LNCaP clone FGC (cell line): ENCODE data around the gene AURKA.
"Not testable (repeated sequence)": the region's sequence is repeated elsewhere in the genome, so short reads cannot be mapped to it uniquely, and the experiment has no call there.

ENCODE experiments used
- DNase-seq: peaks from one replicate; pipeline ENCODE4 v3.0.0-alpha.2; 2011; ENCODE audit warnings: low read depth
- H3K4me3 ChIP-seq: 2 replicates; pipeline ENCODE4 v1.5.1; 2011; ENCODE audit warnings: mild to moderate bottlenecking, low read depth, low read length, control low read depth
- TF ChIP-seq, protein P1 (sequence below): IDR thresholded peaks from 2 replicates; pipeline ENCODE4 v1.5.1; 2012; ENCODE audit warnings: mild to moderate bottlenecking; ENCODE audit not compliant: control insufficient read depth, insufficient read depth; ENCODE audit errors: extremely low read depth

AURKA gene

DNA sequence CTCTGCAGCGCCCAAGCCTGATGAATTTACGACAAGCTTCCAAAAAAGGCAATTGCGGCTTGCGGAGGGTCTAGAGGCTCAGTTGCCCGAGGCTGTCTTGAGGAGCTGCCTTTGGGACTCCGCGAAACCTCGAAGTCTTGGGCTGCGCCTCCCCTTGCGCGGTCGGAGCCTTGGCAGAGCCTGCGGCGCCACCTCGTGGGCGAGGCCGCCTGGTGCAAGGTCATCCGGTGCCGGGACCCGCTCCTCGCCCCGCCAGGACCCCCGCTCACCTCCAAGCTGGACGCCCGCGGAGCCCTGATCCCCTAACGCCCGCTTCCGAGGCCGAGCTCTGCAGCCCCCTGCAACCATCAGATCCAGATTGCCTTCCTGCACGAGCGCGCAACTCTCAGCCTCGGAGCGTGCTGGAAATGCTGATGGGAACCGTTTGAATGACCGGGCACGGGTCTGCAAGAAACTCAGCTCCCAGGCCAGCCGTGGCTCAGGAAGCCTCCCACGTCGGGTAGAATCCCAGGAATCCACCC, 48.1 kb downstream of the AURKA start:
- TF ChIP-seq, protein P1, sequence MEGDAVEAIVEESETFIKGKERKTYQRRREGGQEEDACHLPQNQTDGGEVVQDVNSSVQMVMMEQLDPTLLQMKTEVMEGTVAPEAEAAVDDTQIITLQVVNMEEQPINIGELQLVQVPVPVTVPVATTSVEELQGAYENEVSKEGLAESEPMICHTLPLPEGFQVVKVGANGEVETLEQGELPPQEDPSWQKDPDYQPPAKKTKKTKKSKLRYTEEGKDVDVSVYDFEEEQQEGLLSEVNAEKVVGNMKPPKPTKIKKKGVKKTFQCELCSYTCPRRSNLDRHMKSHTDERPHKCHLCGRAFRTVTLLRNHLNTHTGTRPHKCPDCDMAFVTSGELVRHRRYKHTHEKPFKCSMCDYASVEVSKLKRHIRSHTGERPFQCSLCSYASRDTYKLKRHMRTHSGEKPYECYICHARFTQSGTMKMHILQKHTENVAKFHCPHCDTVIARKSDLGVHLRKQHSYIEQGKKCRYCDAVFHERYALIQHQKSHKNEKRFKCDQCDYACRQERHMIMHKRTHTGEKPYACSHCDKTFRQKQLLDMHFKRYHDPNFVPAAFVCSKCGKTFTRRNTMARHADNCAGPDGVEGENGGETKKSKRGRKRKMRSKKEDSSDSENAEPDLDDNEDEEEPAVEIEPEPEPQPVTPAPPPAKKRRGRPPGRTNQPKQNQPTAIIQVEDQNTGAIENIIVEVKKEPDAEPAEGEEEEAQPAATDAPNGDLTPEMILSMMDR: peak; percentile 92
- no peak for DNase-seq
- H3K4me3 ChIP-seq: 0 out of 2 replicates have a peak overlapping the region, but pooled peaks have one; percentile 20

DNA sequence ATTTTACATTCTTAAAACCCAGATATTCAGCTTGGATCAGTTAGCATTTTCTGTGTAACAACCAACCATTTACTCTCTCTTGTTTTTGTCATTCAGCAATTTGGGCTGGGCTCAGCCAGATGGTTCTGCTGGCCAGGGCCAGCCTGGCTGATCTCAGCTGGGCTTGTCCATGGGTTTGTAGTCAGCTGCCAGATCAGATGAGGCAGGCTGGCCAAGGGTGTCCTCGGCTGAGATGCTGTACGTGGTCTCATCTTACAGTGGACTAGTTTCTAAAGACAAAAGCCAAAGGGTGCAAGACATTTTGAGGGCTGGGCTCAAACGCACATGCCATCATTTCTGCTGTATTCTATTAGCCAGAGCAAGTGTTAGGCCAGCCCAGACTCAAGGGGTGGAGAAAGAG, 49.2 kb downstream of the AURKA start:
- TF ChIP-seq, protein P1: no peak
- H3K4me3 ChIP-seq: no peak overlapping the region
- DNase-seq: no peak

DNA sequence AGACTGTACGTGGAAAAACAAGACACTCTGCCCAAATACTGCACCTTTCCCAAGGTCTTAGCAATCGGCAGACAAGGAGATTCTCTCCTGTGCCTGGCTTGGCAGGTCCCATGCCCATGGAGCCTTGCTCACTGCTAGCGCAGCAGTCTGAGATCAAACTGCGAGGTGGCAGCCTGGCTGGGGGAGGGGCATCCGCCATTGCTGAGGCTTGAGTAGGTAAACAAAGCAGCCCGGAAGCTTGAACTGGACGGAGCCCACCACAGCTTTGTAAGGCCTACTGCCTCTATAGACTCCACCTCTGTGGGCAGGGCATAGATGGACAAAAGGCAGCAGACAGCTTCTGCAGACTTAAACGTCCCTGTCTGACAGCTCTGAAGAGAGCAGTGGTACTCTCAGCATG, 55.3 kb downstream of the AURKA start:
- not testable (repeated sequence) for DNase-seq, H3K4me3 ChIP-seq

DNA sequence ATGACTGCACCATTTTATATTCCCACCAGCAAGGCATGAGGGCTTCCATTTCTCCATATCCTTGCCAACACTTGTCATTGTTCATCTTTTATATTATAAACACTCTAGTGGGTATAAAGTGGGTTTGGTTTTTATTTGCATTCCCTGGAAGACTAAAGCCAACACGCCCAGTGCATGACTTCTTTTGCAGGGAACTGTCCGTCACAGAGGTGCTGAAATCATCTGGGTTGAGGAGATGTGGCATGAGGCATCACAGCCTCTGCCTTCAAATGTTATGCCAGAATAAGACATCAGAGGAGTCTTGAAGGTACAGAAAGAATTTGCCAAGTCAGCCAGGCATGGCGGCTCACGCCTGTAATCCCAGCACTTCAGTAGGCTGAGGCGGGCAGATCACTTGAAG, 63.2 kb downstream of the AURKA start:
- TF ChIP-seq, protein P1: no peak
- no peak for DNase-seq

DNA sequence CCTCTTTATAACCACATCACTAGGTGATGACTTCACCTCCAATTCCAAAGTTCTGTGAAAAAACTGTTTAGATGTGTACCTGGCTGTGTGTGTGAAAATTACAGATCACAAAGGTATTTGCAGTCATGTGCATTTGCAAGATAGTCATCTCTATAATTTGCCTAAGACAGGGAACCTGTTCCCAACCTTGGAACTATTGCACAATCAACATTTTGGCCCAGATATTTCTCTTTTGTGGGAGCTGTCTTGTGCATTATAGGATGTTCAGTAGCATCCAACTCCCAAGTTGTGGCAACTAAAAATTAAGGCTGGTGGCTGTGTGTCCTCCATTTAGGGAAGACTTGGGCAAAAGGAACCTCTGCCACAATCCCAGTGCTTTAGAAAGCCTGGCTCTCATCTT, 67.2 kb downstream of the AURKA start:
- TF ChIP-seq, protein P1: no peak
- DNase-seq: no peak
- no peak overlapping the region for H3K4me3 ChIP-seq

More for the DNA sequence above, 63.2 kb downstream of the AURKA start:
- no peak overlapping the region for H3K4me3 ChIP-seq

DNA sequence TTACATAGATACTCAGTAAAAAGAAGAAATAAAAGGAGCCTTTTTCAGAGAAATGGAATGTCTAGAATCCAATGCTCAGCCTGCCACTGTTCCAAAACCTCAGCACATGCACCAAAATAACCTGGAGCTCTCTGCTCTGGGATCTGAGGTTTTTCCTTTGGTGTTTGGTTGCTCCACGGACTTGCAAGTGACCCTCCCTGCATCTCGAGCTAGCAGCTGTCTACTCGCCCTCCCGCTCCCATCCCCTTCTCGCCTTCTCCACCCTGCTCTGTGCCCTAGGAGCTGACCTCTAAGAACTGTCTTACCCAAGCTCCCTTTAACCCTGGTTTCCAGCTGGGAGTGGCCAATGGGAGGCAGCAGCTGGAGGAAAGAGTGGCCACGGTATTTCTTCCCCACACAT, 68.4 kb downstream of the AURKA start:
- H3K4me3 ChIP-seq: no peak overlapping the region
- DNase-seq: no peak
- TF ChIP-seq, protein P1: no peak

DNA sequence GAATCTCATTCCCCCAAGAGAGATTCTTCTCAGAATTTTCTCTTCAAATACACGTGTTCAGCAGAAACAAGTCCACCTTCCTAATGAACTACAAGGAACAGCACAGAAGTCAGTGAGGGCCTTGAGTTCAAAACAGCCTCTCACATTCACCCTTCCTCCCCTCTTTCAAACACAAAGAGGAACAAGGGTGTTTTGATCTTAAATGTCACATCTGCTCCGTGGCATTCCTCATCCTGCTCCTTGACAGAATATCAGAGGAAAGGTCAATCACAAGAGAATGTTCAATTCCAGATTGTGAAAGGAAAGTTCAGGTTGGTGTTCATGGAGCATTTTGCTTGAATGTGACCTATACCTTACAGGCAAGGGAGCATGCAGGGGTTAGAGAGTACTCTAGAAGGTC, 68.8 kb downstream of the AURKA start:
- DNase-seq: no peak
- TF ChIP-seq, protein P1: no peak
- no peak overlapping the region for H3K4me3 ChIP-seq
